ENCODE data around the gene BHMT2. TPM values are rescaled to one million over a fixed set of nuclear protein-coding genes. Genes with fewer than 3 reads are reported as not detected.

The BHMT2 gene
- total and polyA plus RNA-seq, 2 of the 4 experiments (the other 2 are of a cell fraction): 0.36 to 0.60 TPM

DNA sequence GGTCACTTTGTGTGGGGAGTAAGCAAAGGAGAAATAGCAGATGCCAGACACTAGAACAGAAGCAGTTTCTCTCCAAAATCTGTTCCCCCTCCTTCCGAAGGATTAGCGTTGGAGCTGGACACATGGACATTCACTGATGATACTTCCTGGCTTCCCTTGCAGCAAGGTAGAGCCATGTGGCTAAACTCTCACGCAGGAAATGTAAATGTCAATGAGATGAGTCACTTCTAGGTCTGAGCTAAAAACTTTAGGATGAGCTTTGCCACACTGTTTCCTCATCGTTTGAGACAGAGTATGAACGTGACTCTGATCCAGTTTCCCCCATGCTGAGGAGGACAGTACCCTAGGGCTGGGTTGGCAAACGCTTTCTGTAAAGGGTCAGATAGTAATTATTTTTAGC is 5.1 kb downstream of the BHMT2 start:
- no peak overlapping the region for H2BK20ac ChIP-seq (ENCODE audit: low read depth, low read length)
- BruUV-seq (replicated peaks): no TSS peak
- dilution Hi-C loops (cut with HindIII; ENCODE audit: low sequenced_read_pairs, unreplicated experiment) (no loop called here), in situ Hi-C loops (cut with MboI; ENCODE audit: low sequenced_read_pairs) (no loop called here), intact Hi-C loops (cut with micrococcal nuclease) (no loop called here)
- H3K79me1 ChIP-seq (ENCODE audit: low read depth in 1 of 2, low read length in 2 of 2): no peaks in the 10 kb centered on the region
- no peak overlapping the region for H3K4me3 ChIP-seq (ENCODE audit: insufficient read depth, low read depth, low read length)
- TF ChIP-seq, protein P1, sequence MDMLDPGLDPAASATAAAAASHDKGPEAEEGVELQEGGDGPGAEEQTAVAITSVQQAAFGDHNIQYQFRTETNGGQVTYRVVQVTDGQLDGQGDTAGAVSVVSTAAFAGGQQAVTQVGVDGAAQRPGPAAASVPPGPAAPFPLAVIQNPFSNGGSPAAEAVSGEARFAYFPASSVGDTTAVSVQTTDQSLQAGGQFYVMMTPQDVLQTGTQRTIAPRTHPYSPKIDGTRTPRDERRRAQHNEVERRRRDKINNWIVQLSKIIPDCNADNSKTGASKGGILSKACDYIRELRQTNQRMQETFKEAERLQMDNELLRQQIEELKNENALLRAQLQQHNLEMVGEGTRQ (IDR thresholded peaks at IDR 0.05; ENCODE audit: low read depth, low read length): no peak
- TF ChIP-seq MXI1 (IDR thresholded peaks at IDR 0.05; ENCODE audit: borderline replicate concordance, low read depth, low read length): no peak
- no peak for TF ChIP-seq CEBPB (IDR thresholded peaks at IDR 0.05; ENCODE audit: low read depth, low read length)
- TF ChIP-seq SMC3 (IDR thresholded peaks at IDR 0.05; ENCODE audit: low read depth, low read length): no peak
- TF ChIP-seq FOS (IDR thresholded peaks at IDR 0.05; ENCODE audit: low read depth, low read length): no peak
- no peak for TF ChIP-seq CHD1 (IDR thresholded peaks at IDR 0.05; ENCODE audit: low read depth, low read length)
- no peak for TF ChIP-seq MAFK (IDR thresholded peaks at IDR 0.05; ENCODE audit: low read depth, low read length)
- no peak for TF ChIP-seq RFX5 (IDR thresholded peaks at IDR 0.05; ENCODE audit: low read depth, low read length)
- TF ChIP-seq, protein P2, sequence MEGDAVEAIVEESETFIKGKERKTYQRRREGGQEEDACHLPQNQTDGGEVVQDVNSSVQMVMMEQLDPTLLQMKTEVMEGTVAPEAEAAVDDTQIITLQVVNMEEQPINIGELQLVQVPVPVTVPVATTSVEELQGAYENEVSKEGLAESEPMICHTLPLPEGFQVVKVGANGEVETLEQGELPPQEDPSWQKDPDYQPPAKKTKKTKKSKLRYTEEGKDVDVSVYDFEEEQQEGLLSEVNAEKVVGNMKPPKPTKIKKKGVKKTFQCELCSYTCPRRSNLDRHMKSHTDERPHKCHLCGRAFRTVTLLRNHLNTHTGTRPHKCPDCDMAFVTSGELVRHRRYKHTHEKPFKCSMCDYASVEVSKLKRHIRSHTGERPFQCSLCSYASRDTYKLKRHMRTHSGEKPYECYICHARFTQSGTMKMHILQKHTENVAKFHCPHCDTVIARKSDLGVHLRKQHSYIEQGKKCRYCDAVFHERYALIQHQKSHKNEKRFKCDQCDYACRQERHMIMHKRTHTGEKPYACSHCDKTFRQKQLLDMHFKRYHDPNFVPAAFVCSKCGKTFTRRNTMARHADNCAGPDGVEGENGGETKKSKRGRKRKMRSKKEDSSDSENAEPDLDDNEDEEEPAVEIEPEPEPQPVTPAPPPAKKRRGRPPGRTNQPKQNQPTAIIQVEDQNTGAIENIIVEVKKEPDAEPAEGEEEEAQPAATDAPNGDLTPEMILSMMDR (conservative IDR thresholded peaks at IDR 0.05; ENCODE audit: low read depth, low read length): no peak
- TF ChIP-seq MAZ (IDR thresholded peaks at IDR 0.05; ENCODE audit: borderline replicate concordance, low read depth, low read length): no peak
- no peak for TF ChIP-seq NFE2L2 (IDR thresholded peaks at IDR 0.05; ENCODE audit: low read depth, low read length)
- TF ChIP-seq RCOR1 (IDR thresholded peaks at IDR 0.05; ENCODE audit: insufficient replicate concordance, low read length): no peak
- TF ChIP-seq POLR2A (IDR thresholded peaks at IDR 0.05; ENCODE audit: low read depth, low read length): no peak
- no peak for TF ChIP-seq RAD21 (IDR thresholded peaks at IDR 0.05; ENCODE audit: low read length)
- TF ChIP-seq, protein P3, sequence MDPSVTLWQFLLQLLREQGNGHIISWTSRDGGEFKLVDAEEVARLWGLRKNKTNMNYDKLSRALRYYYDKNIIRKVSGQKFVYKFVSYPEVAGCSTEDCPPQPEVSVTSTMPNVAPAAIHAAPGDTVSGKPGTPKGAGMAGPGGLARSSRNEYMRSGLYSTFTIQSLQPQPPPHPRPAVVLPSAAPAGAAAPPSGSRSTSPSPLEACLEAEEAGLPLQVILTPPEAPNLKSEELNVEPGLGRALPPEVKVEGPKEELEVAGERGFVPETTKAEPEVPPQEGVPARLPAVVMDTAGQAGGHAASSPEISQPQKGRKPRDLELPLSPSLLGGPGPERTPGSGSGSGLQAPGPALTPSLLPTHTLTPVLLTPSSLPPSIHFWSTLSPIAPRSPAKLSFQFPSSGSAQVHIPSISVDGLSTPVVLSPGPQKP (IDR thresholded peaks at IDR 0.05; ENCODE audit: borderline replicate concordance, low read depth, low read length): no peak
- no peak for TF ChIP-seq BHLHE40 (IDR thresholded peaks at IDR 0.05; ENCODE audit: low read depth, low read length)
- H3K4ac ChIP-seq (ENCODE audit: low read depth, low read length): no peak overlapping the region
- no peak overlapping the region for H3K14ac ChIP-seq (replicated peaks; ENCODE audit: low read depth, low read length)
- peak; percentile 49 for DNase-seq
- H4K91ac ChIP-seq (ENCODE audit: insufficient read depth, low read depth, low read length): no peak overlapping the region
- ATAC-seq (ENCODE audit: low read depth): no peak
- no peak overlapping the region for H3K27ac ChIP-seq (ENCODE audit: insufficient read depth, low read length)
- H3K9me1 ChIP-seq (ENCODE audit: insufficient read depth, low read length): 0 out of 2 replicates have a peak, but pooled peaks cover 3% of the 10 kb centered on the region
- no peak overlapping the region for H2AK5ac ChIP-seq (ENCODE audit: low read depth, low read length)
- H3K36me3 ChIP-seq (ENCODE audit: control insufficient read depth, insufficient read depth, low read length): no peaks in the 10 kb centered on the region
- no peak overlapping the region for H4K8ac ChIP-seq (ENCODE audit: low read depth in 2 of 2, low read length in 2 of 2)
- no peak overlapping the region for H3K18ac ChIP-seq (ENCODE audit: low read depth, low read length)
- H3K27me3 ChIP-seq (ENCODE audit: control insufficient read depth, insufficient read depth, low read length): no peaks in the 10 kb centered on the region
- no peak overlapping the region for H3K4me2 ChIP-seq (ENCODE audit: low read depth, low read length)
- H3K4me1 ChIP-seq (ENCODE audit: control insufficient read depth, insufficient read depth, low read length): peaks cover 6% of the 10 kb centered on the region; the same call in 1 of the 2 replicates
- ChIA-PET POLR2A (ENCODE audit: unreplicated experiment) (no interaction called here), CTCF (no interaction called here)
- no peak overlapping the region for H4K5ac ChIP-seq (ENCODE audit: low read depth, low read length)
- H3K9me3 ChIP-seq (ENCODE audit: control insufficient read depth, insufficient read depth, low read length): peaks cover 6% of the 10 kb centered on the region
- peak overlapping the region; percentile 47 for H2AK9ac ChIP-seq (replicated peaks; ENCODE audit: low read depth, low read length, poor library complexity)
- H2AFZ ChIP-seq (replicated peaks; ENCODE audit: low read length, poor library complexity): no peak overlapping the region
- H4K20me1 ChIP-seq (ENCODE audit: insufficient read depth, low read length): no peaks in the 10 kb centered on the region
- no peak overlapping the region for H3K9ac ChIP-seq (ENCODE audit: low read depth, low read length)
- H3K56ac ChIP-seq (ENCODE audit: extremely low read depth, insufficient read depth, low read length): no peak overlapping the region
- no peak overlapping the region for H2BK5ac ChIP-seq (ENCODE audit: low read depth, low read length, poor library complexity, severe bottlenecking)
- 55% methylated on average over 4 of the region's 6 CpGs; no CpG with 5 or more reads in 1 of the 2 experiments for WGBS, 2 experiments (ENCODE audit: extremely low coverage in 2 of 2, insufficient read length in 1 of 2)
- H2BK120ac ChIP-seq (ENCODE audit: low read depth, low read length): no peak overlapping the region
- no peak overlapping the region for H3K23ac ChIP-seq (ENCODE audit: low read depth, low read length)
- H2BK15ac ChIP-seq (ENCODE audit: low read depth, low read length): no peak overlapping the region

All from IMR-90 (cell line).